GM13977 (cell line): Measurements from ENCODE around the gene LRG1.

ENCODE experiments used
- DNase-seq: peaks from one replicate; pipeline ENCODE4 v3.0.0; 2012; ENCODE audit warnings: low spot score
- in situ Hi-C: fragments of 300-500 bp; cut with MboI; formaldehyde crosslinking; loops from one replicate; pipeline ENCODE4 v1.12.0; 2022; ENCODE audit warnings: low sequenced_read_pairs, low pct_unique_long_range_greater_than_20kb, mixed read lengths, inconsistent platforms; ENCODE audit not compliant: unreplicated experiment
- TF ChIP-seq, protein P1 (sequence below): IDR thresholded peaks from 2 replicates; pipeline ENCODE4 v1.5.1; 2012; ENCODE audit warnings: mild to moderate bottlenecking, control low read depth; ENCODE audit not compliant: insufficient read depth; ENCODE audit errors: extremely low read depth, missing control alignments

LRG1 gene

DNA sequence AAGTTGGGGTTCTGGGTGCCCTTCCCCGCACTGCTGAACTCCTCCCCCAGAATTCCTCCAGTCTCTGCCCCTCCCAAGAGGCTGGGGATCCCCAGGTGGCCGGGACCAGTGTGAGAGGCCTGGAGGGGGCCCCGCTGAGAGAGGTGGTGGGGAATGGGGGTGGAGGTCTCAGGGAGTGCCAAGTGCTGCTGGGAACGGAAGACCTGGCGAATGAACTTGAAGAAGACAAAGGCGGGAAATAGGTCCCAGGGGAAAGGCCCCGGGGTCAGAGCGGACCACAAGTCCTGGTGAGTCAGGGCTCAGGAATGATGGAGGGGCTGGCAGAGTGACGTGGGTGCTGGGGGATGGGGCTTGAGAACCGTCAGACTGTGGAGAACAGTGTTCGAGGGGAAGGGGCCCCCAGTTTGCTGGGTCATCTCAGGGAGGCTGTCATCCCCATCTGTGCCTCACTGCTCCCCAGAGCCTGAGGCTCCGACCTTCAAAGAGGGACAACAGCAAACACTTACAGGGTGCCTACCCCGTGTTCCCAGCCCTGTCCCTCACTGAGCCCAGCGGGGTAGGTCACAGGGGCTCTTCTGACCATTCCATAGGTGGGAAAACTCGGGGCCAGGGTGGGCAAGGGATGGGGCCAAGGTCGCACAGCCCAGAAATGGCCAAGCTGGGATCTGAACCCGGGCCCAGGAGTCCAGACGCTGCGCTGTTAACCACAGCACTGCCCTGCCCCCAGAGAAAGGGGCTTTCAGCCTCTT is 35.6 kb upstream of the LRG1 start:
- TF ChIP-seq, protein P1, sequence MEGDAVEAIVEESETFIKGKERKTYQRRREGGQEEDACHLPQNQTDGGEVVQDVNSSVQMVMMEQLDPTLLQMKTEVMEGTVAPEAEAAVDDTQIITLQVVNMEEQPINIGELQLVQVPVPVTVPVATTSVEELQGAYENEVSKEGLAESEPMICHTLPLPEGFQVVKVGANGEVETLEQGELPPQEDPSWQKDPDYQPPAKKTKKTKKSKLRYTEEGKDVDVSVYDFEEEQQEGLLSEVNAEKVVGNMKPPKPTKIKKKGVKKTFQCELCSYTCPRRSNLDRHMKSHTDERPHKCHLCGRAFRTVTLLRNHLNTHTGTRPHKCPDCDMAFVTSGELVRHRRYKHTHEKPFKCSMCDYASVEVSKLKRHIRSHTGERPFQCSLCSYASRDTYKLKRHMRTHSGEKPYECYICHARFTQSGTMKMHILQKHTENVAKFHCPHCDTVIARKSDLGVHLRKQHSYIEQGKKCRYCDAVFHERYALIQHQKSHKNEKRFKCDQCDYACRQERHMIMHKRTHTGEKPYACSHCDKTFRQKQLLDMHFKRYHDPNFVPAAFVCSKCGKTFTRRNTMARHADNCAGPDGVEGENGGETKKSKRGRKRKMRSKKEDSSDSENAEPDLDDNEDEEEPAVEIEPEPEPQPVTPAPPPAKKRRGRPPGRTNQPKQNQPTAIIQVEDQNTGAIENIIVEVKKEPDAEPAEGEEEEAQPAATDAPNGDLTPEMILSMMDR: no peak
- DNase-seq: no peak
- in situ Hi-C loops: loop anchor here (10.0 kb wide), 1 partner anchor 49 kb away; no protein-coding TSS in a partner anchor

DNA sequence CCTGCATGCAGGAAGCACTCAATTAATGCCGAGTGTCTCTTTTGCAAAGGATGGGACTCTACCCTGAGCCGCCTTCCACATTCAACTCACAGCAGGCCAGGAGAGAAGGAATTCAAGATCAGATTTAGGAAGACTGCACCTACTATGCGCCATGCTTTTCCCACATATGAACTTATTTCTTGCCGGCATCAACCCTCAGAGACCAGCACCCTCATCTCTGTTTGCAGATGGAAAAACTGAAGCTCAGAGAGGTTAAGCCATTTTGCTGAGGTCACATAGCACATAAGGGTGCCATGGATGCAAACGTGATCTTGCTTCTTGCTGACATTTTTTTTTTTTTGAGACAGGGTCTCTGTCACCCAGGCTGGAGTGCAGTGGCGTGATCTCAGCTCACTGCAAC is 33.8 kb upstream of the LRG1 start:
- no peak for DNase-seq
- TF ChIP-seq, protein P1: no peak
- in situ Hi-C loops: loop anchor here (10.0 kb wide), 1 partner anchor 51 kb away; no protein-coding TSS in a partner anchor

DNA sequence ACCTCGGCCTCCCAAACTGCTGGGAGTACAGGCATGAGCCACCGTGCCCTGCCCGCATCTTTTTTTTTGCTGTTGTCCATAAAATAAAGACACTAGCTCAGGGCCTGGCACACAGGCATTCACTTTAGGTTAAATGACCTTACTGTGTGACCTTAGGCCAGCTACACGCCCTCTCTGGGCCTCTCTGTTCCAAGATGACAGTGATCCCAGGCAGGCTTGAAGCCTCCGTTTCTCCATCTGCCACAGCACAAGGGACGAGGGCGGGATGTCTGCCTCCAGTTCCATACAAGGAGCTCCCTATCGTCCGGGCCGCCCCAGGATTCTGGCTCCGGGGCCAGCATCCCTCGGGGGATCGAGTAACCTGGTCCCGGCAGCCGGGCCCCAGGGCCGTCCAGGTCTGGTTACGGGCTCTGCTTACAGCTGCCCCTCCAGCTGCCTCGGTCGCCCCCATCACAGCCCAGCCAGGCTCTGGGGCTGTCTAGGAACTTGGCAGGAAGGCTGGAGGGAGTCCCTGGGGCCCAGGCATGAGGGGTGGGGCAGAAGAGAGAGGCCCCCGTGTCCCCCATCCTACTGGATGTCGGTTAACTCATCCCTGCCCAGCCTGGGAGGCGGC is 31.6 kb upstream of the LRG1 start:
- TF ChIP-seq, protein P1: no peak
- in situ Hi-C loops: loop anchor here (10.0 kb wide), 1 partner anchor 53 kb away; no protein-coding TSS in a partner anchor
- DNase-seq: no peak

DNA sequence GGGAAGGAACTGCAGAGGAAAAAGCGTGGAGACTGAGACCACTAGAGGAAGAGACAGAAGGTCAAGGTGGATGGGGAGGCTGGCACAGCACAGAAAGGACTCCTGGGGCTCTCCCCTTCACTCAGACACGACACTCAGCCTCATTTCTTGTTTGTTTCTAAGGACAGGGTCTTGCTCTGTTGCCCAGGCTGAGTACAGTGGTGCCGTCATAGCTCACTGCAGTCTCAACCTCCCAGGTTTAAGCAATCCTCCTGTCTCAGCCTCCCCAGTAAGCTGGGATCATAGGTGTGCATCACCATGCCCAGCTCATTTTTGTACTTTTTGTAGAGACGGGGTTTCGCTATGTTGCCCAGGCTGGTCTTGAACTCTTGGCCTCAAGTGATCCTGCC is 31.1 kb upstream of the LRG1 start:
- no peak for DNase-seq
- TF ChIP-seq, protein P1: no peak
- in situ Hi-C loops: loop anchor here (10.0 kb wide), 1 partner anchor 54 kb away; no protein-coding TSS in a partner anchor

DNA sequence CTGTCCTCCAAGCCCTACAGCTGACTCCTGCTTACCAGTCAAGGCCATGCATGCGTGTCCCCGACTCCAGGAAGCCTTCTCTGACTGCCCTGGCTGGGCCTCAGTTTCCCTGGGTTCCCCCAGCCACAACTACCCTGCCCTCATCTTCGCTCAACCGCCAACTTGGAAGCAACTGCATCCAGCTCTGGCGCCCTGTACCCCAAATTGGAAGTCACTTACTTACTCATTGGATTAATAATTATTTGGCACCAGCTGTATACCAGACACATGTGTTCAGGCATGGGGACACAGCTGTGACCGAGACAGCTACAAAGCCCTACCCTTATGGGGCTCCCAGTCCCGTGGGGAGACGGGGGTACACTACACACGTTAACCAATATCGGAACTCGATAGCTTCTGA is 30.6 kb upstream of the LRG1 start:
- in situ Hi-C loops: loop anchor here (10.0 kb wide), 1 partner anchor 54 kb away; no protein-coding TSS in a partner anchor
- no peak for DNase-seq
- TF ChIP-seq, protein P1: no peak

- in situ Hi-C loops: no loop called here
- DNase-seq: no peak
- TF ChIP-seq, protein P1: no peak
Measured at GRCh38 chr19:4568886-4569285, 29.1 kb upstream of the LRG1 start.
